DND-41 (cell line): ENCODE data around the gene SLC22A12.
A peak's percentile ranks its signal among the peaks of the same experiment; 100 is the strongest.

ENCODE experiments used
- ATAC-seq: fragments of 200-7000 bp; cut with Tn5 transposase; 3 replicates; pipeline ENCODE4 v1.9.1; 2021; ENCODE audit warnings: low read depth; ENCODE audit not compliant: insufficient read depth
- DNase-seq: peaks from one replicate; pipeline ENCODE4 v3.0.0-alpha.2; 2020
- H2AFZ ChIP-seq: 2 replicates; pipeline ENCODE4 v1.6.0; 2012; ENCODE audit warnings: low read depth, low read length
- H3K27ac ChIP-seq: 2 replicates; pipeline ENCODE4 v1.5.1; 2012; ENCODE audit warnings: low read length, inconsistent platforms
- H3K27me3 ChIP-seq: fragments of 200-600 bp; sonication (generic); 2 replicates; pipeline ENCODE4 v1.6.0; 2012; ENCODE audit warnings: low read length, mild to moderate bottlenecking, inconsistent platforms; ENCODE audit not compliant: insufficient read depth, poor library complexity
- H3K36me3 ChIP-seq: 2 replicates; pipeline ENCODE4 v1.5.1; 2012; ENCODE audit warnings: low read length, inconsistent platforms; ENCODE audit not compliant: insufficient read depth
- H3K4me1 ChIP-seq: 2 replicates; pipeline ENCODE4 v1.5.1; 2012; ENCODE audit warnings: mild to moderate bottlenecking, low read length; ENCODE audit not compliant: insufficient read depth
- H3K4me2 ChIP-seq: 2 replicates; pipeline ENCODE4 v1.6.0; 2012; ENCODE audit warnings: mild to moderate bottlenecking, moderate library complexity, low read length, inconsistent platforms; ENCODE audit not compliant: insufficient read depth
- H3K4me3 ChIP-seq, 2 experiments: fragments of 200-600 bp in 1 of 2; shearing (Covaris generic) in 1 of 2; 2 replicates each; pipeline ENCODE4 v1.5.1; 2012 to 2016; ENCODE audit warnings: inconsistent platforms in 2 of 2, low read length in 2 of 2, mild to moderate bottlenecking in 2 of 2, low read depth in 1 of 2, moderate library complexity in 1 of 2
- H3K79me2 ChIP-seq: 2 replicates; pipeline ENCODE4 v1.6.0; 2012; ENCODE audit warnings: low read length, inconsistent platforms; ENCODE audit not compliant: insufficient read depth
- H3K9ac ChIP-seq: 2 replicates; pipeline ENCODE4 v1.6.0; 2012; ENCODE audit warnings: low read depth, mild to moderate bottlenecking, inconsistent platforms, low read length, moderate library complexity
- H3K9me3 ChIP-seq: 2 replicates; pipeline ENCODE4 v1.5.1; 2012; ENCODE audit warnings: low read length, moderate library complexity, mild to moderate bottlenecking, inconsistent platforms; ENCODE audit not compliant: insufficient read depth, severe bottlenecking
- H4K20me1 ChIP-seq: 2 replicates; pipeline ENCODE4 v1.6.0; 2012; ENCODE audit warnings: low read length; ENCODE audit not compliant: insufficient read depth
- CTCF ChIP-seq: IDR thresholded peaks from 2 replicates; pipeline ENCODE4 v1.5.1; 2012; ENCODE audit warnings: borderline replicate concordance, low read length, moderate library complexity, mild to moderate bottlenecking; ENCODE audit not compliant: poor library complexity, severe bottlenecking; ENCODE audit errors: extremely low read depth
- EZH2 ChIP-seq: IDR thresholded peaks from 3 replicates; pipeline ENCODE4 v1.6.1; 2012; ENCODE audit warnings: borderline replicate concordance, low read depth, mild to moderate bottlenecking, moderate library complexity, low read length, inconsistent platforms; ENCODE audit not compliant: severe bottlenecking

Gene SLC22A12

GRCh38 chr11:64563966-64564365 is 27.1 kb upstream of the SLC22A12 start:
- H3K9ac ChIP-seq = no peak overlapping the region

GRCh38 chr11:64564419-64564818 is 26.6 kb upstream of the SLC22A12 start:
- Histone ChIP-seq H3K4me2 (no peak overlapping the region), H2AFZ (no peak overlapping the region), H3K36me3 (no peaks in the 10 kb centered on the region), H4K20me1 (no peaks in the 10 kb centered on the region), H3K27me3 (no peaks in the 10 kb centered on the region), H3K79me2 (no peaks in the 10 kb centered on the region), H3K9ac (no peak overlapping the region), H3K9me3 (no peaks in the 10 kb centered on the region), H3K27ac (no peak overlapping the region), H3K4me3 (no peak overlapping the region), H3K4me1 (no peaks in the 10 kb centered on the region)
- TF ChIP-seq EZH2 (no peak), CTCF (no peak)
- DNase-seq (no peak), ATAC-seq (no peak)

More at GRCh38 chr11:64563966-64564365, 27.1 kb upstream of the SLC22A12 start:
- ATAC-seq (no peak), DNase-seq (no peak)
- TF ChIP-seq CTCF (no peak), EZH2 (no peak)
- Histone ChIP-seq H3K4me3 (no peak overlapping the region), H3K4me2 (no peak overlapping the region), H2AFZ (no peak overlapping the region), H3K27ac (no peak overlapping the region), H3K27me3 (no peaks in the 10 kb centered on the region), H3K4me1 (no peaks in the 10 kb centered on the region), H3K79me2 (no peaks in the 10 kb centered on the region), H3K36me3 (no peaks in the 10 kb centered on the region), H3K9me3 (no peaks in the 10 kb centered on the region), H4K20me1 (no peaks in the 10 kb centered on the region)

- H2AFZ ChIP-seq = no peak overlapping the region
- no peak for ATAC-seq
- no peak overlapping the region for H3K9ac ChIP-seq
- H3K27ac ChIP-seq = no peak overlapping the region
- H3K4me3 ChIP-seq = no peak overlapping the region
- H3K9me3 ChIP-seq = no peaks in the 10 kb centered on the region
- H3K4me2 ChIP-seq = no peak overlapping the region
- no peaks in the 10 kb centered on the region for H3K27me3 ChIP-seq
- no peaks in the 10 kb centered on the region for H3K36me3 ChIP-seq
- TF ChIP-seq EZH2 (no peak), CTCF (peak; percentile 29)
- H3K79me2 ChIP-seq = no peaks in the 10 kb centered on the region
- no peak for DNase-seq
- no peaks in the 10 kb centered on the region for H3K4me1 ChIP-seq
- no peaks in the 10 kb centered on the region for H4K20me1 ChIP-seq
These were observed 25.8 kb upstream of the SLC22A12 start for GRCh38 chr11:64564947-64565889.
